Colonic mucosa (tissue), 4 donors: ENCODE measurements around the gene TRIM63. TPM values are rescaled to one million over a fixed set of nuclear protein-coding genes. Genes with fewer than 3 reads are reported as not detected.

ENCODE experiments used
- DNase-seq: peaks from one replicate; pipeline ENCODE4 v3.0.0-alpha.2; 2020
- H3K27ac ChIP-seq: fragments of 200-600 bp; one replicate; pipeline ENCODE4 v1.8.0; 2021
- H3K27me3 ChIP-seq: fragments of 200-600 bp; one replicate; pipeline ENCODE4 v1.8.0; 2021
- H3K36me3 ChIP-seq: fragments of 200-600 bp; one replicate; pipeline ENCODE4 v1.8.0; 2021
- H3K4me1 ChIP-seq: fragments of 200-600 bp; one replicate; pipeline ENCODE4 v1.8.0; 2021; ENCODE audit warnings: mild to moderate bottlenecking
- H3K4me3 ChIP-seq: fragments of 200-600 bp; one replicate; pipeline ENCODE4 v1.8.0; 2021
- H3K9ac ChIP-seq, 2 donors: one replicate each; pipeline ENCODE4 v1.7.0; 2013; ENCODE audit warnings: control low read depth in 2 of 2, low read depth in 2 of 2, low read length in 2 of 2
- H3K9me3 ChIP-seq: fragments of 200-600 bp; one replicate; pipeline ENCODE4 v1.8.0; 2021
- intact Hi-C: fragments of 100-400 bp; cut with DNase I; formaldehyde crosslinking; loops from one replicate; pipeline ENCODE4 v1.14.1; 2022
- total RNA-seq, 2 donors: library from RNA; stranded (reverse); fragmentation: NEBNext Ultra II Directional in 1 of 2; extraction: Animal tissue kit (Norgen Biotek cat#: 25700) in 1 of 2; gene quantifications; one replicate each; pipeline ENCODE4 v1.2.1, GENCODE V29; 2021
- TF ChIP-seq, protein P1 (sequence below): fragments of 200-600 bp; IDR thresholded peaks from one replicate; pipeline ENCODE4 v1.8.0; 2022; ENCODE audit warnings: antibody characterized with exemption, mild to moderate bottlenecking
- donor health status: healthy.
- donor health status: DM: no; HTN: no; CAD: no.
- donor health status: DM: no; HTN: no; CAD: no.

TRIM63 gene
- total RNA-seq, 2 donors from 2014 or later: 0.15 TPM; not detected in 1

DNA sequence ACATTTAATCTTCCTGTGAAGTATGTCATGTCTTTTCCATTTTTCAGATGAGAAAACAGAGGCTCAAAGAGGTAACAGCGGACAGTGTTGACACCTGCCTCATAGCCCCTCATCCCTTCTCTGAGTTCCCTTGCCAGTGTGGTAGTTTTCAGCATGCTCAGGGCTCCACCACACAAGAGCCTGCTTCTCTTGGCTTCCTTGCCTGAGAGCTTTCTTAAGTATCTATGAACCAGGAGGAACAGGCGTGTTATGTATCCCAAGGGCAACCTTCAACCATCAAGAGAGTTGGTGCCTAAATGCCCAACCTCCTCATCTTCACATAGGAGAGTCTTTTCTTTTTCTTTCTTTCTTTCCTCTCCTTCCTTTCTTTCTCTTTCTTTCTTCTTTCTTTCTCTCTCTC, 63.7 kb downstream of the TRIM63 start:
- Histone ChIP-seq H3K27ac (no peak overlapping the region), H3K9ac (no peak overlapping the region), H3K9me3 (no peaks in the 10 kb centered on the region), H3K4me1 (no peaks in the 10 kb centered on the region), H3K36me3 (no peaks in the 10 kb centered on the region), H3K27me3 (no peaks in the 10 kb centered on the region), H3K4me3 (no peak overlapping the region)
- intact Hi-C loops: no loop called here
- no peak for DNase-seq
- TF ChIP-seq, protein P1, sequence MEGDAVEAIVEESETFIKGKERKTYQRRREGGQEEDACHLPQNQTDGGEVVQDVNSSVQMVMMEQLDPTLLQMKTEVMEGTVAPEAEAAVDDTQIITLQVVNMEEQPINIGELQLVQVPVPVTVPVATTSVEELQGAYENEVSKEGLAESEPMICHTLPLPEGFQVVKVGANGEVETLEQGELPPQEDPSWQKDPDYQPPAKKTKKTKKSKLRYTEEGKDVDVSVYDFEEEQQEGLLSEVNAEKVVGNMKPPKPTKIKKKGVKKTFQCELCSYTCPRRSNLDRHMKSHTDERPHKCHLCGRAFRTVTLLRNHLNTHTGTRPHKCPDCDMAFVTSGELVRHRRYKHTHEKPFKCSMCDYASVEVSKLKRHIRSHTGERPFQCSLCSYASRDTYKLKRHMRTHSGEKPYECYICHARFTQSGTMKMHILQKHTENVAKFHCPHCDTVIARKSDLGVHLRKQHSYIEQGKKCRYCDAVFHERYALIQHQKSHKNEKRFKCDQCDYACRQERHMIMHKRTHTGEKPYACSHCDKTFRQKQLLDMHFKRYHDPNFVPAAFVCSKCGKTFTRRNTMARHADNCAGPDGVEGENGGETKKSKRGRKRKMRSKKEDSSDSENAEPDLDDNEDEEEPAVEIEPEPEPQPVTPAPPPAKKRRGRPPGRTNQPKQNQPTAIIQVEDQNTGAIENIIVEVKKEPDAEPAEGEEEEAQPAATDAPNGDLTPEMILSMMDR: no peak

DNA sequence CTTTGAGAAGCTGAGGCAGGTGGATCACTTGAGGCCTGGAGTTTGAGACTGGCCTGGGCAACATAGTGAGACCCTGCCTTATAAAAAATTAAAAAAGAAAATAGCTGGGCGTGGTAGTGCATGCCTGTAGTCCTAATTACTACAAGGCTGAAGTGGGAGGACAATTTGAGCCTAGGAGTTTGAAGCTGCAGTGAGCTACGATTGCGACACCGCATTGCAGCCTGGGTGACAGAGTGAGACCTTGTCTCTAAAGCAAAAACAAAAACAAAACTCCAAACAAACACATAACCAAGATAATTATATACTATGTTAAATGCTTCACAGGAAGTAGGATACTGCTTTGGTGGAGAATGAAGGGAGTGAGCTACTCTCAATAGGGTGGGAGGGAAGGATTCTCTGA, 64.2 kb downstream of the TRIM63 start:
- TF ChIP-seq, protein P1: no peak
- Histone ChIP-seq H3K9me3 (no peaks in the 10 kb centered on the region), H3K4me1 (no peaks in the 10 kb centered on the region), H3K27ac (no peak overlapping the region), H3K27me3 (no peaks in the 10 kb centered on the region), H3K9ac (no peak overlapping the region), H3K4me3 (no peak overlapping the region), H3K36me3 (no peaks in the 10 kb centered on the region)
- DNase-seq: no peak
- intact Hi-C loops: no loop called here

Other genes with a start within 250 kb of the TRIM63 start
- 10 to 100 TPM; 36.3 to 48.6 TPM for gene MTFR1L, start 247.7 kb downstream of the TRIM63 start, total RNA-seq
- gene AUNIP, start 208.2 kb downstream of the TRIM63 start, total RNA-seq: 1 to 10 TPM; 1.2 to 4.8 TPM
- 1 to 10 TPM; 2.5 to 3.4 TPM for gene PAQR7, start 191.9 kb downstream of the TRIM63 start, total RNA-seq
- gene STMN1, start 161.2 kb downstream of the TRIM63 start, total RNA-seq: 100 to 1,000 TPM in 1 of 2 donors, 10 to 100 TPM in 1; 79.1 to 149 TPM
- gene PAFAH2, start 69.6 kb downstream of the TRIM63 start, total RNA-seq: 10 to 100 TPM; 34.8 to 40.8 TPM
- gene EXTL1, start 45.9 kb downstream of the TRIM63 start, total RNA-seq: under 1 TPM; 0.05 to 0.29 TPM
- gene SLC30A2, start 21.5 kb downstream of the TRIM63 start, total RNA-seq: under 1 TPM; 0.27 to 0.42 TPM
- gene PDIK1L, start 44.2 kb upstream of the TRIM63 start, total RNA-seq: 10 to 100 TPM; 12.5 to 14.8 TPM
- gene FAM110D, start 91.4 kb upstream of the TRIM63 start, total RNA-seq: 1 to 10 TPM in 1 of 2 donors, under 1 TPM in 1; 0.57 to 1.1 TPM
- gene C1orf232, start 101.3 kb upstream of the TRIM63 start, total RNA-seq: not detected
- gene ZNF593, start 102.3 kb upstream of the TRIM63 start, total RNA-seq: 10 to 100 TPM; 22.0 to 47.7 TPM
- gene ZNF593OS, start 104.2 kb upstream of the TRIM63 start, total RNA-seq: not detected
- gene CNKSR1, start 109.9 kb upstream of the TRIM63 start, total RNA-seq: 10 to 100 TPM; 35.3 to 46.8 TPM
- not detected for gene CATSPER4, start 123.0 kb upstream of the TRIM63 start, total RNA-seq
- gene CEP85, start 166.6 kb upstream of the TRIM63 start, total RNA-seq: 10 to 100 TPM; 10.7 to 18.8 TPM
- 100 to 1,000 TPM; 361 to 478 TPM for gene SH3BGRL3, start 212.5 kb upstream of the TRIM63 start, total RNA-seq
- 10 to 100 TPM in 1 of 2 donors, 1 to 10 TPM in 1; 8.7 to 25.7 TPM for gene UBXN11, start 239.0 kb upstream of the TRIM63 start, total RNA-seq